GM18498 (cell line): ENCODE measurements around the gene PRCD.

Experiments used
- ATAC-seq: cut with Tn5 transposase; IDR thresholded peaks from one replicate; pipeline ENCODE4 v1.9.1; 2021; ENCODE audit warnings: mild to moderate bottlenecking, moderate library complexity; ENCODE audit not compliant: unreplicated experiment

PRCD gene

GRCh38 chr17:76568811-76569221 is 29.0 kb downstream of the PRCD start:
- ATAC-seq, result no peak

DNA sequence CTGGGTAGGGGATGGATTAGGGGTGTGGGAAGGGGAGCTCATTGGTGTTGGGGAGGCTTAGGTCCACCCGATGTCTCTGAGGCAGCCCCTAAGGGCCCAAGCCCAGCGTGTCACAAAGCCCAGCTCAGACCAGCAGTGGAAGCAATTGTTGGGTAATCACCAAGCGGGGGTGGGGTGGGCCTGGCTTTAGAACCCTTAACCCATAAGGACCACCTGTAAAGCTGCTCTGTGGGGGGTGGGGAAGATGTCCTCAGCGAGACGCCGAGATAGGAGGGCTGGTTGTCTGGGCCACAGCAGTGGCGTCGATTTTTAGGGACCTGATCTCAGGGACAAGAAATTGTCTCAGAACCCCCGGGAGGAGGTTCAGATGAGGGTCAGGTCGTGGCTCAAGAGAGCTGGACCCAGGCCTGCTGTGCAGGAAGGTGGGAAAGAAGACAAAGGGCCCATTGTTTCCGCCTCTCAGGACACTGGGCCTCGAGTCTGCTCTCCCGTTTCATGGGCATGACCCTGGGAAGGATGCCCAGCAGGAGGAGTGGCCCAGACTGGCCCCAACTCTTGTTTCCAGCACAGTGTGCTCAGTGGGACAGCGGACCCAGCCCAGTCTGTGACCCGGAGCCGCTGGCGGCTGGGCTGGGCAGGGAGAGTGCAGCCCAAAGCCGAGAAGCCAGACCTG is 29.9 kb downstream of the PRCD start:
- no peak for ATAC-seq

GRCh38 chr17:76570457-76570856 is 30.6 kb downstream of the PRCD start:
- no peak for ATAC-seq

- no peak for ATAC-seq
Observed at GRCh38 chr17:76570877-76571471, 31.1 kb downstream of the PRCD start.

DNA sequence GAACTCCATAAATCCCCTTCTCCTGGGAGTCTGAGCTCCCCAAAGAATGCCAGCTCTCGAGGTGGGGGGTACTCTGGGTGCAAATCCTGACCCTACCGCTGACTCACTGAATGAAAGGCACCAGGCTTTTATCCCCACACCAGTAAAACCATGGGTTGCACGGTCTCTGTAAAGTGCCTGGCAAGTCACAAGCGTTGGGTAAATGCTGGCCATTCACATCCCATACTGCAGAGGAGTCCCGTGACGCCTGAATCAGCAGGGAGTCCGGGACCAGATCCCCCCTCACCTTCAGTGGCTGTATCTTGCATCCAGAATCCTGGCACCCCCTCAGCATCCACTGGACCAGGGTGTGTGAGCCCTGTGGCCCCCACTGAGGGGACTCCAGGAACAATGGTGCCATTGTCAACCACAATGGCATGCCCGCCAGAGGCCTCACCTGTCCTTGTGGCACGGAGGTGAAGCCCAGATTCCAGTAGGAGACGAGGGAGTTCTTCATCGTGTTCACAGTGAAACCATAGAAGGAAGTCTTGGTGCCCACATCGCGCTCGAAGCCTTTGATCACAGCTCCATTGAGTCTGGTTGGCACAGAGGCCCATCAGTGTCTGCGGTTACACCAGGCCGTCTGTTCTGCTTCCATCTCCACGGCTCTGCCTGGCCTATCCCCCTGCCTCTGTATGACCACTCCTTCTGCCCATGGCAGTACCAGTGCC is 32.5 kb downstream of the PRCD start:
- no peak for ATAC-seq

- ATAC-seq, result no peak
Observed at GRCh38 chr17:76573096-76573495, 33.3 kb downstream of the PRCD start.

DNA sequence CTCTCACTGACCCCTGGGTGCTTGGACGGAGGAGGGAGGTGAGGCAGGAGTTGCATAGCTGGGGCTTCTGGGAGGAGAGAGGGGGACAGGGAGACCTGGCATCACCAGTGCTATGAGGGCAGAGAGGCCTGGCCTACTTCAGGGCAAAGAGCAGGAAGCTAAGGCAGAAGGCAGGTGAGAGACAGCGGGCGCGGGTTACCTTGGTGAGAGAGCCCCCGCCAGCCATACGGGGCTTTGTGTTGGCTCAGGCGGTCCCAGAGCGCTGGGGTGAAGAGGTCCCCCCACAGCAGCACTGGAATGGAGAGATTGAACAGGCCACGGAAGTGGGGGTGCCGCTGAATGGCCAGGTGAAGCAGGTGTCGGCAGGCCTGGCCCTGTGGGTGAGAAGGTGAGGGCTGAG is 34.3 kb downstream of the PRCD start:
- no peak for ATAC-seq

DNA sequence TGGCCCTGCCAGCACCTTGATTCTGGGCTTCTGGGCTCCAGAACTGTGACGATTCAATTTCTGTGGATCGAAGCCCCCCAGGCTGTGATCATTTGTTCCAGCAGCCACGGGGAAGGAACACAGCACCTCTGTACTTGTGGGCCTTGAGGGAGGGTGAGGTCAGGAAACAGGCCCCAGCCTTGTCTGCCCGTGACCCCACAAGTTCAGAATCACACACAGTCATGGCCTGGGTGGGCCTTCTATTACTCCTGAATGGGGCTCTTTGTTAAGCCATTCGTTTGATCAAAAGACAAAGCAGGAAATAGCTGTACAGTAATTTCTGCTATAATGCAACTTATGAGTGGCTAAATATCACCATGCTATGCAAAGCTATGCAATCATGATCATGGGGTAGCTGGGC is 35.7 kb downstream of the PRCD start:
- ATAC-seq, result no peak

GRCh38 chr17:76576189-76576588 is 36.3 kb downstream of the PRCD start:
- ATAC-seq, result no peak

DNA sequence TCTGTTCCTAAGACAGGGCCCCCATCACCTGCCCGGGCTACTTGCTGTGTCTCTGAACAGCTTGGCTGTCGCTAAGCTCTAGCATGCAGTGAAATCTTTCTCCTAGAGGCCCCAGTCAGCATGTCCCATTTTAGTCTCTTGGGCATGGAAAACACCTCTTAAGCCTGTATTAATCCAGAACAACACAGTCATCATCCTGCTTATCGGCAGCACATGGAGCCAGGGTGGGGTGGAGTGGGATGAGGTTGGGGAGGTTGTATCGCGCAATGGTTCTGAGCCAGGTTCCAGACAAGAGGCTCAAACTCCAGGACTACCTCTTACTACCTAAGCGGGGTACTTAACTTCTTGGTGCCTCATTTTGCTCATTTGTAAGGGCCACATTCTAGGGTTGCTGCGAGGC is 38.0 kb downstream of the PRCD start:
- no peak for ATAC-seq

GRCh38 chr17:76578376-76578775 is 38.5 kb downstream of the PRCD start:
- no peak for ATAC-seq

- ATAC-seq, result no peak
Observed at GRCh38 chr17:76579281-76579680, 39.4 kb downstream of the PRCD start.

DNA sequence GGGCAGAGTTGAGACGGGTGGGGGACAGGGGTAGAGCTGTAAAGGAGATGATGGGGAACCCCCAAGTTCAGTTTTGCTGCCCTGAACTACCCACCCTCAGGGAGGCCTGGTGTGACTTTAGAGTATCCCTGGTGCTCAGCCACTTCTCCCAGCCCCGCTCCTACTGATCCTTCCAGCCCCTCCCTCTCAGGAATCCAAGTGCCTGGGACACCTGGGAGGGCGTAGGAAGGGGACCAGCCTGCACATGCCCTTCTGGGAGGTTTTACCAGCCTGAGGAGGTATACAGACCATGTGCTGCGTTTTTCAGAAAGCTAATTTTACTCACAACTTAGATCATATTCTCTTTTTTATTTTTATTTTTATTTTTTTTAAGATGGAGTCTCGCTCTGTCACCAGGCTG is 41.7 kb downstream of the PRCD start:
- ATAC-seq, result no peak

- no peak for ATAC-seq
Observed at GRCh38 chr17:76582660-76583059, 42.8 kb downstream of the PRCD start.

- no peak for ATAC-seq
Observed at GRCh38 chr17:76584427-76585032, 44.7 kb downstream of the PRCD start.

GRCh38 chr17:76585033-76585648 is 45.3 kb downstream of the PRCD start:
- ATAC-seq, result no peak

GRCh38 chr17:76585649-76586593 is 46.1 kb downstream of the PRCD start, which contains the start of gene ST6GALNAC2:
Gene ST6GALNAC2, minus strand, starts transcription at chr17:76585860. Its CDS starts 52 bp downstream, at chr17:76585808.
- ATAC-seq, result no peak

GRCh38 chr17:76586741-76587487 is 47.1 kb downstream of the PRCD start:
- no peak for ATAC-seq

DNA sequence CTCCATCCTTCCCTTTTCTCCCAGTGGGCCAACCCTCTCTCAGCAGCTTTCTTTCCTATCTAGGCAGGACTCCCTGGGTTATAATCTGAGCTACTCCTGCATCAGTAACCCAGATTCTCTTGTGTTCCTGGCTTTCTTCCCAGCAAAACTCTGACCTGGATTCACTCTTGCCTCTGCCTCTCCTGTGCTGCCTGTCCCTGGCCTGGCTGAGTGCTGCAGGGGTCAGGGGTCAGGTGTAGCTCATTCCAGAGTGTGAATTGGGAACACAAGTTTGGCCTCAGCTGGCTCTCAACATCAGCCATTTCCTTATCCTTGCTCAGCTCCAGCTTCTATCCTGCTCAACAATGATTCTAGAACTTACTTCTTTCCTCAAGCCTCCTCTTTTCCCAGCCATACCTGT is 48.3 kb downstream of the PRCD start:
- ATAC-seq, result no peak
